Peyer's patch (tissue), 4 donors: ENCODE results near the gene B9D1.

Experiments used
- CTCF ChIP-seq, 6 experiments: fragments of 450-650 bp in 4 of 6; fragments of 200-600 bp in 2 of 6; sonication (generic) in 1 of 6; IDR thresholded peaks; one replicate each; pipeline ENCODE4 v1.5.1; 2017 to 2019; ENCODE audit warnings: antibody characterized with exemption in 6 of 6, mild to moderate bottlenecking in 3 of 6, moderate library complexity in 1 of 6
- POLR2A ChIP-seq, 2 donors: fragments of 450-650 bp; IDR thresholded peaks; one replicate each; pipeline ENCODE4 v1.5.1; 2017; ENCODE audit warnings: antibody characterized with exemption in 2 of 2, mild to moderate bottlenecking in 2 of 2, moderate library complexity in 2 of 2

GRCh38 chr17:19401321-19402010, 38.9 kb upstream of the B9D1 start:
- no peak for TF ChIP-seq CTCF (IDR thresholded peaks at IDR 0.05)
- TF ChIP-seq POLR2A (IDR thresholded peaks at IDR 0.05), result no peak
